K562 (cell line): ENCODE data around the gene GLE1. TPM values are rescaled to one million over a fixed set of nuclear protein-coding genes. Genes with fewer than 3 reads are reported as not detected.

Experiments
- BHLHE40 ChIP-seq: IDR thresholded peaks from 2 replicates; pipeline ENCODE4 v1.6.1; 2011; ENCODE audit warnings: low read length, improper control_type of control experiment
- CEBPZ ChIP-seq: fragments of 150-350 bp; IDR thresholded peaks from 2 replicates; pipeline ENCODE4 v1.6.1; 2014; ENCODE audit warnings: low read depth, mild to moderate bottlenecking, low read length, borderline replicate concordance
- DPF2 ChIP-seq: fragments of 450-650 bp; IDR thresholded peaks from 2 replicates; pipeline ENCODE4 v1.6.1; 2016
- FOXP1 ChIP-seq: sonication (generic); formaldehyde crosslinking; IDR thresholded peaks from 2 replicates; pipeline ENCODE4 v1.8.0; 2022; ENCODE audit warnings: mild to moderate bottlenecking, missing genetic modification reagents
- HNRNPLL ChIP-seq: fragments of 200-400 bp; formaldehyde crosslinking; IDR thresholded peaks from 2 replicates; pipeline ENCODE4 v1.6.1; 2017; ENCODE audit warnings: low read length, low read depth, mild to moderate bottlenecking; ENCODE audit not compliant: poor library complexity, severe bottlenecking
- MYBL2 ChIP-seq, 2 experiments: fragments of 450-650 bp in 1 of 2; sonication (generic) in 1 of 2; formaldehyde crosslinking in 1 of 2; IDR thresholded peaks; 2 replicates each; pipeline versions ENCODE4 v1.6.1 to v1.8.1; 2017 to 2022; ENCODE audit warnings: borderline replicate concordance in 1 of 2, inconsistent platforms in 1 of 2, low read depth in 1 of 2, mild to moderate bottlenecking in 1 of 2, missing genetic modification reagents in 1 of 2, moderate library complexity in 1 of 2
- NFE2 ChIP-seq: IDR thresholded peaks from 2 replicates; pipeline ENCODE4 v1.6.1; 2014; ENCODE audit warnings: antibody characterized with exemption, low read depth
- NFIC ChIP-seq: fragments of 450-650 bp; IDR thresholded peaks from 2 replicates; pipeline ENCODE4 v1.6.1; 2017; ENCODE audit warnings: mild to moderate bottlenecking, inconsistent platforms
- NR2C2 ChIP-seq, 2 experiments: fragments of 200-800 bp in 1 of 2; sonication (Bioruptor generic) in 1 of 2; sonication (generic) in 1 of 2; formaldehyde crosslinking in 1 of 2; IDR thresholded peaks; 2 replicates each; pipeline versions ENCODE4 v1.6.1 to v1.8.0; 2016 to 2022; ENCODE audit warnings: mild to moderate bottlenecking in 1 of 2, missing compliant biosample characterization in 1 of 2, missing genetic modification characterization in 1 of 2, missing genetic modification reagents in 1 of 2
- NR3C1 ChIP-seq: sonication (generic); formaldehyde crosslinking; IDR thresholded peaks from 2 replicates; pipeline ENCODE4 v1.8.1; 2022; ENCODE audit warnings: missing genetic modification reagents
- POLR3G ChIP-seq: IDR thresholded peaks from 2 replicates; pipeline ENCODE4 v1.6.1; 2011; ENCODE audit not compliant: insufficient read length, insufficient replicate concordance; ENCODE audit errors: extremely low read depth
- SMAD3 ChIP-seq: fragments of 450-650 bp; formaldehyde crosslinking; conservative IDR thresholded peaks from 2 replicates; pipeline ENCODE4 v1.4.0; 2020; ENCODE audit warnings: mild to moderate bottlenecking
- STAT5B ChIP-seq: fragments of 250-450 bp; sonication (Bioruptor Pico); IDR thresholded peaks from 2 replicates; pipeline ENCODE4 v1.8.0; 2021; ENCODE audit warnings: mild to moderate bottlenecking, inconsistent platforms
- TAL1 ChIP-seq: fragments of 450-650 bp; IDR thresholded peaks from 2 replicates; pipeline ENCODE4 v1.6.1; 2016; ENCODE audit warnings: mild to moderate bottlenecking
- ZBTB8A ChIP-seq: fragments of 450-650 bp; IDR thresholded peaks from 2 replicates; pipeline ENCODE4 v1.6.1; 2018; ENCODE audit warnings: mild to moderate bottlenecking, moderate library complexity; ENCODE audit not compliant: partially characterized antibody
- ZC3H4 ChIP-seq: sonication (generic); formaldehyde crosslinking; IDR thresholded peaks from 2 replicates; pipeline ENCODE4 v1.9.0; 2021; ENCODE audit warnings: missing genetic modification reagents, borderline replicate concordance
- ZEB2 ChIP-seq: fragments of 450-650 bp; IDR thresholded peaks from 2 replicates; pipeline ENCODE4 v1.6.1; 2016
- ZFX ChIP-seq: sonication (generic); formaldehyde crosslinking; IDR thresholded peaks from 2 replicates; pipeline ENCODE4 v1.8.0; 2022; ENCODE audit warnings: mild to moderate bottlenecking, missing genetic modification reagents, moderate library complexity
- ZNF143 ChIP-seq: sonication (generic); formaldehyde crosslinking; IDR thresholded peaks from 2 replicates; pipeline ENCODE4 v1.9.0; 2022; ENCODE audit warnings: mild to moderate bottlenecking, missing genetic modification reagents
- ZNF146 ChIP-seq: IDR thresholded peaks from one replicate; pipeline ENCODE4 v1.6.1; 2018; ENCODE audit warnings: missing compliant biosample characterization; ENCODE audit not compliant: unreplicated experiment
- ZNF165 ChIP-seq: fragments of 250-450 bp; sonication (Bioruptor Pico); IDR thresholded peaks from 2 replicates; pipeline ENCODE4 v1.4.0; 2020; ENCODE audit warnings: borderline replicate concordance
- ZNF316 ChIP-seq: fragments of 450-650 bp; IDR thresholded peaks from 2 replicates; pipeline ENCODE4 v1.6.1; 2016
- ZNF76 ChIP-seq: fragments of 250-450 bp; sonication (Bioruptor Pico); IDR thresholded peaks from 2 replicates; pipeline ENCODE4 v1.4.0; 2020; ENCODE audit warnings: mild to moderate bottlenecking, moderate library complexity, borderline replicate concordance
- polyA plus RNA-seq, 8 experiments: library from polyadenylated mRNA; depleted of rRNA in 4 of 8; stranded (reverse) in 5 of 8; unstranded in 3 of 8; fragments of >200 nt; fragmentation: Nextera tagmentation in 2 of 8; fragmentation: Illumina TruSeq in 1 of 8; extraction: Ambion mirVana in 2 of 8; extraction: Trizol in 1 of 8; gene quantifications; 2 replicates each; pipeline versions ENCODE4 v1.2.1 to v1.2.3, GENCODE V29; 2011 to 2014; ENCODE audit warnings: inconsistent platforms in 1 of 8, missing spikeins in 1 of 8
- total RNA-seq, 7 experiments: library from RNA; depleted of rRNA in 6 of 7; stranded (reverse); fragments of >200 nt in 6 of 7; fragmentation: Illumina TruSeq in 2 of 7; extraction: Trizol in 2 of 7; gene quantifications; 2 replicates each; pipeline versions ENCODE4 v1.2.1 to v1.2.3, GENCODE V29; 2011 to 2021; ENCODE audit warnings: low replicate concordance in 1 of 7
- TF ChIP-seq, protein P1 (sequence below): fragments of 250-450 bp; sonication (Bioruptor Pico); IDR thresholded peaks from 2 replicates; pipeline ENCODE4 v1.8.0; 2021; ENCODE audit warnings: mild to moderate bottlenecking, moderate library complexity

GLE1 gene
- total and polyA plus RNA-seq, 9 of the 15 experiments (the other 6 are each of a cell fraction or from before 2014, with no cell fraction given), result 15.9 to 44.8 (median 37.6) TPM

DNA sequence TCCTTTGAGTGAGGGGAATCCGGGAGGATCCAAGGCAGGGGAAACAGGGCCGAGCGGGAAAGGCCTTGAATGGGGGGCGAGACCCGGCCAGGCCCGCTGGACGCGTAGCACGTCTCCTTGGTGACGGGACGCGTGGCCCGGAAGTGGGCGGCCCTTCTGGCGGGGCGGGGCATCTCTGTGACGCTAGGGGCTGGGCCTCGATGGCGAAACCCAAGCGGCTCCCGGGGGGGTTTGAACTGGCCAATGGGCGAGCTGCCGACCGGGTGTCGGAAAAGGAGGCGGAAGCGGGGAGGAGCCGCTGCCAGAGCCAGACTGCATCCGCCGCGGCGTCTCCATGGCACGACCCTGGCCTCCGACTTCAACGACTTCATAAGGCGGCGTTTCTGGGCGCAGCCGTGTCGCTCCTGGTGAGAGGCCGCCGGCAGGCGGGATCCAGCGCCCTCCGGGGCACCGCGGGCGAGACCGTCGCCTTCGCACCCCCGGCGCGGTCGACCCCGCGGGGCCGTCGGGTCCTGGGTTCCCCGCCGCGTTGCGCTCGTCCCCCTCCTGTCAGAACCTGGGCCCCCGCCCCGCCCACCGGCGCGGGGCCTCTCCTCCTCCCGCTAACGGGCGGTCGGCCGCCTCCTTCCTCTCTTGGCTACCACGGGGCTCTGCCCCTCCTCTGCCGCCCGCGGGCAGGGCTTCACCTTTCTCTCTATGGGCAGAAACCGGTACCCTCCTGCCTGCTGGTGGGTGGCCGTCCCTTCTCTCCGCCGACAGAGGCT lies 48.5 kb upstream of the GLE1 start, which contains the start of gene ODF2 (continued):
- no peak for TF ChIP-seq STAT5B (CRISPR knock-in tag)
- no peak for TF ChIP-seq NR3C1
- TF ChIP-seq ZNF143 (CRISPR knock-in tag), result no peak
- 0 out of 2 replicates have a peak, but pooled peaks have one; percentile 15 for TF ChIP-seq FOXP1 (CRISPR knock-in tag)
- TF ChIP-seq MYBL2 (IDR thresholded peaks at IDR 0.05; ENCODE audit: low read depth), result peak; percentile 83
- no peak for TF ChIP-seq MYBL2 (CRISPR knock-in tag; IDR thresholded peaks at IDR 0.05; ENCODE audit: borderline replicate concordance)
- no peak for TF ChIP-seq ZNF316
- TF ChIP-seq ZNF76 (CRISPR knock-in tag), result no peak
- no peak for TF ChIP-seq NR2C2 (CRISPR knock-in tag; IDR thresholded peaks at IDR 0.05)
- no peak for TF ChIP-seq NR2C2 (tag; IDR thresholded peaks at IDR 0.05)
- TF ChIP-seq CEBPZ, result no peak
- TF ChIP-seq ZFX (CRISPR knock-in tag), result peak; percentile 85
- TF ChIP-seq ZEB2, result no peak
- TF ChIP-seq ZNF146 (CRISPR knock-in tag), result no peak
- TF ChIP-seq NFIC, result peak; percentile 37; the same call in 1 of the 2 replicates
- no peak for TF ChIP-seq ZBTB8A
- TF ChIP-seq POLR3G, result no peak
- TF ChIP-seq, protein P1, sequence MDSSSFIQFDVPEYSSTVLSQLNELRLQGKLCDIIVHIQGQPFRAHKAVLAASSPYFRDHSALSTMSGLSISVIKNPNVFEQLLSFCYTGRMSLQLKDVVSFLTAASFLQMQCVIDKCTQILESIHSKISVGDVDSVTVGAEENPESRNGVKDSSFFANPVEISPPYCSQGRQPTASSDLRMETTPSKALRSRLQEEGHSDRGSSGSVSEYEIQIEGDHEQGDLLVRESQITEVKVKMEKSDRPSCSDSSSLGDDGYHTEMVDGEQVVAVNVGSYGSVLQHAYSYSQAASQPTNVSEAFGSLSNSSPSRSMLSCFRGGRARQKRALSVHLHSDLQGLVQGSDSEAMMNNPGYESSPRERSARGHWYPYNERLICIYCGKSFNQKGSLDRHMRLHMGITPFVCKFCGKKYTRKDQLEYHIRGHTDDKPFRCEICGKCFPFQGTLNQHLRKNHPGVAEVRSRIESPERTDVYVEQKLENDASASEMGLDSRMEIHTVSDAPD (CRISPR knock-in tag), result no peak
- TF ChIP-seq ZNF165 (CRISPR knock-in tag), result no peak
- TF ChIP-seq BHLHE40, result 0 out of 2 replicates have a peak, but pooled peaks have one; percentile 28
- TF ChIP-seq ZC3H4 (CRISPR knock-in tag), result no peak
- TF ChIP-seq NFE2, result no peak
- TF ChIP-seq DPF2, result no peak
- TF ChIP-seq HNRNPLL, result no peak
- no peak for TF ChIP-seq SMAD3
- TF ChIP-seq TAL1, result no peak
